ENCODE results near the gene CEMIP.

DNA sequence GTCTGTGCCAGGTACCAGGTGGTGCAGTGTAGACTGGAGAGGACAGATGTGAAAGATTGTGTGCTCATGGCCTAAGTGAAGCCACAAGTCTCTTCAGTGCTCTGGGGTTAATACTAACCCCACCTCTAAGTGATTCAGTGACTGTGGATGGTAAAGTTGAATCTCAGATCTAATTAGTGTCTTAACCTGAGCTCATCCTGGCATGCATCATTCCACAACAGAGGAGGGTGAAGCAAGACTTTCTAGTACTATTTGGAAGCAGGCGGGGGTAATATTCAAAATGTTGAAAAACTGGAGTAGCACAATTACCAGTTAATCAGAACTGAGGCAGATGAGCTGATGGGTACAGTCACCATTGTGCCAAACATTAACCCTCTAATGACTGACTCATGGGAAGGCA lies 213.3 kb downstream of the CEMIP start:
- TF ChIP-seq, protein P1, sequence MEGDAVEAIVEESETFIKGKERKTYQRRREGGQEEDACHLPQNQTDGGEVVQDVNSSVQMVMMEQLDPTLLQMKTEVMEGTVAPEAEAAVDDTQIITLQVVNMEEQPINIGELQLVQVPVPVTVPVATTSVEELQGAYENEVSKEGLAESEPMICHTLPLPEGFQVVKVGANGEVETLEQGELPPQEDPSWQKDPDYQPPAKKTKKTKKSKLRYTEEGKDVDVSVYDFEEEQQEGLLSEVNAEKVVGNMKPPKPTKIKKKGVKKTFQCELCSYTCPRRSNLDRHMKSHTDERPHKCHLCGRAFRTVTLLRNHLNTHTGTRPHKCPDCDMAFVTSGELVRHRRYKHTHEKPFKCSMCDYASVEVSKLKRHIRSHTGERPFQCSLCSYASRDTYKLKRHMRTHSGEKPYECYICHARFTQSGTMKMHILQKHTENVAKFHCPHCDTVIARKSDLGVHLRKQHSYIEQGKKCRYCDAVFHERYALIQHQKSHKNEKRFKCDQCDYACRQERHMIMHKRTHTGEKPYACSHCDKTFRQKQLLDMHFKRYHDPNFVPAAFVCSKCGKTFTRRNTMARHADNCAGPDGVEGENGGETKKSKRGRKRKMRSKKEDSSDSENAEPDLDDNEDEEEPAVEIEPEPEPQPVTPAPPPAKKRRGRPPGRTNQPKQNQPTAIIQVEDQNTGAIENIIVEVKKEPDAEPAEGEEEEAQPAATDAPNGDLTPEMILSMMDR (IDR thresholded peaks at IDR 0.05): no peak
- TF ChIP-seq REST (IDR thresholded peaks at IDR 0.05; ENCODE audit: low read depth, low read length) (no peak), MXI1 (IDR thresholded peaks at IDR 0.05; ENCODE audit: low read depth, low read length) (no peak), RAD21 (IDR thresholded peaks at IDR 0.05; ENCODE audit: low read length) (no peak), JUND (IDR thresholded peaks at IDR 0.05) (no peak), CHD2 (IDR thresholded peaks at IDR 0.05; ENCODE audit: low read length, partially characterized antibody) (no peak), POLR2AphosphoS5 (IDR thresholded peaks at IDR 0.05; ENCODE audit: low read depth, low read length) (no peak), RFX5 (IDR thresholded peaks at IDR 0.05; ENCODE audit: low read length) (no peak), TAF1 (IDR thresholded peaks at IDR 0.05; ENCODE audit: borderline replicate concordance, low read depth, low read length) (no peak)
- TF ChIP-seq, protein P2, sequence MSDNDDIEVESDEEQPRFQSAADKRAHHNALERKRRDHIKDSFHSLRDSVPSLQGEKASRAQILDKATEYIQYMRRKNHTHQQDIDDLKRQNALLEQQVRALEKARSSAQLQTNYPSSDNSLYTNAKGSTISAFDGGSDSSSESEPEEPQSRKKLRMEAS (IDR thresholded peaks at IDR 0.05; ENCODE audit: low read depth): no peak
